ENCODE data around the gene TMEM154.
A peak's percentile ranks its signal among the peaks of the same experiment; 100 is the strongest.

The TMEM154 gene

GRCh38 chr4:152626790-152627189, 53.0 kb downstream of the TMEM154 start:
- no peak for DNase-seq (ENCODE audit: low spot score)

GRCh38 chr4:152620915-152621314, 58.9 kb downstream of the TMEM154 start:
- no peak for DNase-seq (ENCODE audit: low spot score)

DNA sequence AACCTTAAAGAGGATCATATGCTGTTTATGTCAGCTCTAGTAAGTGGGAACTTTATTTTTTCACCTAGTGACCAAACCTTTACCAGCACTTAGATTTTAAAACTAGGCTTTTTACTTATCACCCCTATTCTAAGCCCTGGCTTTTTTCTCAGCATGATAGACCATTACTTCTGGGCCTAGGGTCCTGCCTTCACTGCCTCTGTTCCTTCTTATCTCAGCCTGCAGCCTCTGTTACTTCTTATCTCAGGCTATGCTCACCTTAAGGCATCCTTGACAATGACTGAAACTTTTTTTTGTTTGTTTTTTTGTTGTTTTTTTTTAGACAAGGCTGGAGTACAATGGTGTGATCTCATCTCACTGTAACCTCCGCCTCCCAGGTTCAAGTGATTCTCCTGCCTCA, 59.6 kb downstream of the TMEM154 start:
- DNase-seq (ENCODE audit: low spot score), result no peak

DNA sequence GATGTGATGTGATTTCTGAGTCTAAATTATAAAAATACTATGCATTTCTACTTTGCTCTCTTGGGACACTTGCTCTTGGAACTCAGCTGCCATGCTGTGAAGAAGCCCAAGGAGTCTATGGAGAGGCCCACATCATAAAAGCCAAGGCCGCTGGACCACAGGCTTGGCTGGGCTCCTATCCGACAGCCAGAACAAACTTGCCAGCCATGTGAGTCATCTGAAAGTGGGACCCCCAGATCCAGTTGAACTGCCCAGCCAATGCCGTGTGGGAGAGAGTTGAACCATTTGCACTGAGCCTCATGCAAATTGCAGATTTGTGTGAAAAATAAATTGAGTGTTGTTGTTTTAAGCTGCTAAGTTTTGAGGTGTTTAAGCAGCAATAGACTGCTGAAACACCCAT, 60.2 kb downstream of the TMEM154 start:
- no peak for DNase-seq (ENCODE audit: low spot score)

- DNase-seq (ENCODE audit: low spot score), result no peak
Measured at GRCh38 chr4:152618971-152619370, 60.8 kb downstream of the TMEM154 start.

DNA sequence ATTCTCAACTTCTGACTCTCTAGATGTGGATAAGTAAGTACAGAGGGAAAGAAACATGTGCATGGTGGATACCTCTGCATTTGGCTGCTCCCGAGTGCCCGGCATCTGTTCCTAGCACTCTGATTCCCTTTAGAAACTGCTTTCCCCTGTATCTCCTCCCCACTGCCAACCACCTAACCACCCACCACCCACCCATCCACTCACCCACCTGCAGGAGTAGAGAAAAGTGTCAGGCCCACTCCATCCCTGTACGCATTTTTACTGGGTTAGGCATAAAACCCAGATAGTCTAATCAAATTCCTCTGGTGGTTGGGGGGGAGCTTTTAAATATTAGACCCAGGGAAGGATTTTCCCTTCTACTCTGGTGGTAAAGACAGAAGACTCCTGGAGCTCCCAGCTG, 63.0 kb downstream of the TMEM154 start:
- no peak for DNase-seq (ENCODE audit: low spot score)

GRCh38 chr4:152613841-152614721, 65.7 kb downstream of the TMEM154 start:
- no peak for DNase-seq (ENCODE audit: low spot score)

- no peak for DNase-seq (ENCODE audit: low spot score)
Measured at GRCh38 chr4:152613351-152613750, 66.4 kb downstream of the TMEM154 start.

- no peak for DNase-seq (ENCODE audit: low spot score)
Measured at GRCh38 chr4:152610131-152610530, 69.7 kb downstream of the TMEM154 start.

DNA sequence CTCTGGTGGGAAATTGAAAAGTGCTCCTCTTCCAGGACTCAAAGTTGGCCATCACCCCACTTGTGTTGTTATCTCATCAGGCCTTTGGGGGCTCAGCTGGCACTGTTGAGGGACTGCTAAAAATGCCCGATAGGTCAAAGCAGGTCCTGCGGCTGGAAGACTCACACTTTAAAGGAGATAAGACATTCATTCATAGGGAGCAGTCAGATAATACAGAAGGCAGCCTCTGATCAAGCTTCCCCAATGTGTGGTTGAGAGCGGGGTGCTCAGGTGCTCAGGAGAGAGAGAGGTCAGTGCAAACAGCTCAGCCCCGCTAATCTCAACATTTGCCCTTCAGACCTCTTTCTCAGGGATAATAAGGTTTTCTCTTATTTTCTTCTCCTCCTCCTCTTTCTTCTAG, 70.3 kb downstream of the TMEM154 start:
- no peak for DNase-seq (ENCODE audit: low spot score)

- no peak for DNase-seq (ENCODE audit: low spot score)
Measured at GRCh38 chr4:152607178-152607577, 72.6 kb downstream of the TMEM154 start.

DNA sequence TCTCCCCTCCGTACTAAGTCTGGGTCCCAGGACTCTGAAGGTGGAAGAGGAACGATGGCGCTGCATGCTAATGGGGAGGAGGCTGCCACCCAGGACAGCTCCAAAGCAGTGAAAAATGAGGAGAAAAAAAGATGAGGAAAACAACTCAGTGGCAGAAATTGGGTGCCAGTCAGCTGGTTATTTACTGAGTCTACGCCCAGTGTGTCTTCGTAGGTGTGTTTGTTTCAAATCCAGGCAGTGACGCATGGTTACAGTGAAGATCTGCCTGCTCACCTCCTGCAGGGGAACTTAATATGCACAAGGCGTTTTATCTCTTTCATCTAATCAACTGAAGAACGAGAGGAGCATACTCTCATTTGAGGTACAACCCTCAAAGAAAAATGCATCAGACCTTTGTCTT, 73.0 kb downstream of the TMEM154 start:
- DNase-seq (ENCODE audit: low spot score), result no peak

GRCh38 chr4:152605641-152606335, 74.0 kb downstream of the TMEM154 start:
- peak; percentile 16 for DNase-seq (ENCODE audit: low spot score)

DNA sequence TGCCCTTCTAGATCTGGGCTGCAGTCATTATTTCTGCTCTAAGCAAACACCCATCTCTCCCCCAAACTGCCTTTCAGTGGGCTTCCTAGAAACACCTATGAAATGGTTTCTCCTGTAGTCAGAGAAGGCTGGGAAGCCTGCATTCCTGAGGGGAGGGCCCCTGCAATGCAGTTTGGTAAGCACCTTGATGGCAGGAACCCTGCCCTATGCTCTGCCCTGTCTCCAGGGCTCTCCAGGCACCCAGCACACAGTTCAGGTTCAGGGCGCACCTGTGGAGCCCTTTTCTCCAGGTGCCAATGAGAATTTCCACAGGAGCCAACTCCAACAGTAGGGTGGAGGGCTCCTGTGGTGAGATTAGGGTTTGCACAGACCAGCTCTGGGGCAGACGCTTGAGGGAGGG, 74.8 kb downstream of the TMEM154 start:
- DNase-seq (ENCODE audit: low spot score), result no peak

- no peak for DNase-seq (ENCODE audit: low spot score)
Measured at GRCh38 chr4:152601156-152601555, 78.6 kb downstream of the TMEM154 start.

GRCh38 chr4:152599636-152600035, 80.2 kb downstream of the TMEM154 start:
- no peak for DNase-seq (ENCODE audit: low spot score)

DNA sequence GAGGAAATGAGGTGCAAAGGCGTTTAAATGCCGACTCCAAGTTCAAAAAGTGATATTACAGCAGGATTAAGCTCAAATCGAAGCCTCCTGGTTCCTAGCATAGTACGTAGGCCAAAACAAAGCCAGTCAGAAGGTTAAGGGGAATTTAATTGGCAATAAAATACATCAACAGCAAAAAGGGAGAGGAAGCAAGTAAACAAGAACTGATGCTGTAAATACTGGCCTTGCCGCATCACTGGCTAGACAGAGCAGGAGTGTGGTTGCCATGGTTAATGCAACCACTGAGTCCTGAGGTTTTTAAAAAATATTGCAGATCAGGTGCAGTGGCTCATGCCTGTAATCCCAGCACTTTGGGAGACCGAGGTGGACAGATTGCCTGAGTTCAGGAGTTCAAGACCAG, 80.7 kb downstream of the TMEM154 start:
- no peak for DNase-seq (ENCODE audit: low spot score)

DNA sequence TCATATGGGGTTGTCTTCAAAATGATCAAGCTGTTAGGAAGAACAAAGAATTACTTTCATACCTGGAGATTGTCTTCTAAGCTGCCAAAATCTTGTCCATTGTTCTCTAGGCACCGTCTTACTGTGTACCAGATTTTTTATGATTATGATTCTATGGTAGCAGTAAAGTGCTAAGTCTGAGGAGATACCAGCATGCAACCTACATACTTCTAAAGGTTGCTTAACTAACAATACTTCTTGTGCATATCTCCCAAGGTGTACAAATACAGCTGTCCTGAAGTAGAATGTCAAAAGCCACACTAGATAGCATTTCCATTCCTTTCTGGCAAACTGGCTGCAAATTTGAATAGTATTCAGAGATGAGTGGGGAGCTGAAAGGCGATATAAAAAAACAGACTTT, 81.3 kb downstream of the TMEM154 start:
- no peak for DNase-seq (ENCODE audit: low spot score)

GRCh38 chr4:152594978-152595925, 84.5 kb downstream of the TMEM154 start:
- DNase-seq (ENCODE audit: low spot score), result no peak

GRCh38 chr4:152594057-152594456, 85.7 kb downstream of the TMEM154 start:
- no peak for DNase-seq (ENCODE audit: low spot score)

GRCh38 chr4:152591876-152592275, 87.9 kb downstream of the TMEM154 start:
- no peak for DNase-seq (ENCODE audit: low spot score)

DNA sequence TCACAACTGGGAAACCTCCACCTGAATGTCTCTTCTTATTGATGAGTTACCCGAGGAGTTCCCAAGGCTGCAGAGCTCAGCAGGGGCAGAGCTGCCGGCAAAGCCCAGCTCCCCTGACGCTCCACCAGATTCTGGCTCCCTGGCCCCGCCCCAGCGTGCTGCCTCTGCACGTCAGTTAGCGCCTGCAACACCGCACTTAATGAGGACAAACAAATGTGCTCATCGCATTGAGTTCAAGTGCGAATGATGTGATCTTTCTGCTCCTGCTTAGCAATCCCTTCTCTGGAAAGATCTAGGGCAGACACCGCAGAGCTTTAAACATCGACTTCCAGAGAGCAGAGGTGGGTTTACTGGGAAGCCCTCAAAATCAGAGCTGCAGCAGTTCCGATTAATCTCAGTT, 88.4 kb downstream of the TMEM154 start:
- no peak for DNase-seq (ENCODE audit: low spot score)

All from RKO (cell line).